Left hindlimb (tissue), 1 donor: ENCODE results near the gene POTEI.
"Not testable (repeated sequence)": the region's sequence is repeated elsewhere in the genome, so short reads cannot be mapped to it uniquely, and the experiment has no call there.

Experiments
- DNase-seq: peaks from one replicate; pipeline ENCODE4 v3.0.0-alpha.2; 2018

POTEI gene

GRCh38 chr2:130509228-130509627 lies at the start of gene POTEI:
POTEI (minus strand) TSS chr2:130509328; CDS start chr2:130509235, 93 bp downstream.
- DNase-seq, result not testable (repeated sequence)

GRCh38 chr2:130556441-130556840 lies 47.3 kb upstream of the POTEI start:
- not testable (repeated sequence) for DNase-seq

GRCh38 chr2:130554178-130554577 lies 45.0 kb upstream of the POTEI start:
- not testable (repeated sequence) for DNase-seq

DNA sequence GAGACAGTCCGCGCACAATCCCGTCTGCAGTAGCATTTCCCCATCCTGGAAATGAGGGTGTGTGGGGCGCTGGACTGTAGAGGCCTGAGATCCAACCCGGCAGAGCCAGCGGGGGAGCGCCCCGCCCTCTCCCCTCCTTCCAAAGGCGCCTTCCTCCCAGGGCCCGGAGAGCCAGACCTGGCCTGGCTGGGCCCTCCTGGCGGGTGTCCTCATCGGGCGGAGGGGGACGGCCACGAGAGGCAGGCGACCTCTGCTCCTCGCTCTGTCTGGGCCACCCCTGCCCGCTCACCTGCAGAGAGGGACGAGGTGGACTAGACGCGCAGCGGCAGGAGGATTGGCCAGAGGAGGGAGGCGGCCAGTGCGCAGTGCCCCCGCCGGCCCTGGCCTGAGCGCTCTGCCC lies 40.3 kb upstream of the POTEI start:
- DNase-seq, result not testable (repeated sequence)

- not testable (repeated sequence) for DNase-seq
Observed at GRCh38 chr2:130548418-130548817, 39.3 kb upstream of the POTEI start.

- not testable (repeated sequence) for DNase-seq
Observed at GRCh38 chr2:130544978-130545377, 35.9 kb upstream of the POTEI start.

DNA sequence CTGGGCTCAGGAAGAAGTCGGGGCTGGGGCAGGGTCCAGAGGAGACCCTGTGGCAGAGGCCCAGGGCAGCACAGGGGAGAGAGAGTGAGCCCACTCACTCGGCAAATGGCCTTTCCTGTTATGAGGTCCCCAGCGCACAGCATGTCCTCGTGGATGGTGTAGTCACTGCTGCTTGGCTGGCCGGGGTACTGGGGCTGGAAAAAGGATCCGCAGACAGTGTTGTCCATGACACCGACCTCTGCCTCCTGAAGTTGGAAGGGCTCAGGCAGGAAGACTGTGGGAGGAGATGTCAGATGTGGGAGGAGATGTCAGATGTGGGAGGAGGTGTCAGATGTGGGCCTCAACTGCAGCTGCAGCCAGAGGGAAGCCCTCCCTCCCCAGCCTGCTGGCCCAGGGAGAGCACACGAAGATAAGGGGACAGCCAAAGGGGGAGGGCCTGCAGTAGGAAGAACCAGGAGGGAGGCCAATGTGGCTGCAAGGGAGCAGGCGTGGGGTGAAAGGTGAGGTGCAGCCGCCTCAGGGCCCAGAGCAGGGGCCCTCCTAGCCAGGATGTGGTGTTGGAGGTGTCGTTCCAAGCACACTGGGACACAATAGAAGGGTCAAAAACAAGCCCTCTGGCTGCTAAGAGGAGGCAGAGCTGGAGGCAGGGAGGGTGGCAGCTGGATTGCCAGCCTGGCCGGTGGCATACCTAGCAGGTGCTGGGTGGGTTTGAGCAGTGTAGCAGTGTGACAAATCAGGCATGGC lies 34.8 kb upstream of the POTEI start:
- not testable (repeated sequence) for DNase-seq

GRCh38 chr2:130542789-130543188 lies 33.7 kb upstream of the POTEI start:
- not testable (repeated sequence) for DNase-seq

GRCh38 chr2:130538271-130538670 lies 29.1 kb upstream of the POTEI start:
- DNase-seq, result not testable (repeated sequence)

DNA sequence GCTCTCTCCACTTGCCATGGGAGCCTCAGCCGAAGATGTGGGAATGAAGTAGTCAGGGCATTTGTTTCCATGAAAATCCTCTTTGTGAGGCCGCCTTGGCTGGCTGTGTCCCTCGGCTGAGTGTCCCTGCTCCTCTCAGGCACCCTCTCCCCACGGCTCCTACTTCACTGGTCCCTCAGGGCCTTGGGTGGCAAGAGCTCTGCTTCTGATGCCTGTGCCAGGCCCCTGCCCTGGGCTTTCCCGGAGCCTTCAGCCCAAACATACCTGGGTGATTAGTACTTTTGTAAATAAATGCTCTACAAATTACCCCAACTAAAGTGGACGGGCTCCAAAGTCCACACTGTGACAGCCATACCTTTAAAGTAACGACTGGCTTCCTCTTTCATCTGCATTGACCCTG lies 27.5 kb upstream of the POTEI start:
- DNase-seq, result not testable (repeated sequence)

- not testable (repeated sequence) for DNase-seq
Observed at GRCh38 chr2:130531672-130532071, 22.5 kb upstream of the POTEI start.

- not testable (repeated sequence) for DNase-seq
Observed at GRCh38 chr2:130531225-130531624, 22.1 kb upstream of the POTEI start.

DNA sequence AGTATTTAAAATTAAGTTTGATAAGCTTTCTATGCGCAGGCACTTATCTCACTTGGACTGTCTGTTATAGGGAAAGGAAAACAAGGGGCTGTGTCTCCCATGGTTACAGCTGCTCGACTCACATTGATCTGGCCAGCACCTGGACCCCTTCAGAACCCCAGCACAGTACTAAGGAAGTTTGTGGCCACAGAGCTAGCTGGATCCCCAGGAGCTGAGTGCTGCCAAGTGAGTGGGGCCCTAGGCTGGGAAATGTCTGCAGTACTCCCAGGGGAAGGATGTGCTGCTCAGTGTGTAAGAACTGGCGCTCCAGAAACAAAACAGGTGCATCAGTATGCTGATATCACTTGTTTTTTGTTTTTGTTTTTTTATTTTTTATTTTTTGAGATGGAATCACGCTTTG lies 21.1 kb upstream of the POTEI start:
- DNase-seq, result not testable (repeated sequence)

- DNase-seq, result not testable (repeated sequence)
Observed at GRCh38 chr2:130529545-130529944, 20.4 kb upstream of the POTEI start.

- DNase-seq, result not testable (repeated sequence)
Observed at GRCh38 chr2:130527365-130527967, 18.3 kb upstream of the POTEI start.

DNA sequence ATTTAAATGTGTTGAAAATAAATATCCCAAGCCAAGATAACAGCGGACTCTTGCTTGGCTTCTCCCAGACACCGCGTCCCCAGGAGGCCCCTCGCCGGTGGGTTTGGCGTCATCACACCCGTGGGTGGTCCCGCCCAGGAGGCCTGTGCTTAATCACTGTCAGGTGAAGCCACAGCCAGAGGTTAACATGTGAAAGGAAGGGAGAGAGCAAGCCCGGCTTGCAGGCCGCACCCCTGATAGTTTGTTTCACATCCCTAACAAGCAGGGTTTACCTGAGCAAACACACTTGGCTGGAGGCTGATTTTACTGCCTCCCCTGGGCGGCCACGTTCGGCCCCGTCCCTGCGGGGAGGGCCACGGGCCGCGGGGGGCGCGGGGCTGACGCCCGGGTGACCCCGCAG lies 13.3 kb upstream of the POTEI start:
- not testable (repeated sequence) for DNase-seq

- DNase-seq, result not testable (repeated sequence)
Observed at GRCh38 chr2:130520992-130521391, 11.9 kb upstream of the POTEI start, which contains the start of gene CFC1B. CFC1B (plus strand) TSS chr2:130521222; CDS start chr2:130521485, 263 bp downstream.

- DNase-seq, result not testable (repeated sequence)
Observed at GRCh38 chr2:130518516-130519106, 9.5 kb upstream of the POTEI start.

- DNase-seq, result not testable (repeated sequence)
Observed at GRCh38 chr2:130511747-130512451, 2.8 kb upstream of the POTEI start.

GRCh38 chr2:130510807-130511746 lies 1.9 kb upstream of the POTEI start:
- not testable (repeated sequence) for DNase-seq

- DNase-seq, result not testable (repeated sequence)
Observed at GRCh38 chr2:130491073-130491472, 18.1 kb downstream of the POTEI start.

DNA sequence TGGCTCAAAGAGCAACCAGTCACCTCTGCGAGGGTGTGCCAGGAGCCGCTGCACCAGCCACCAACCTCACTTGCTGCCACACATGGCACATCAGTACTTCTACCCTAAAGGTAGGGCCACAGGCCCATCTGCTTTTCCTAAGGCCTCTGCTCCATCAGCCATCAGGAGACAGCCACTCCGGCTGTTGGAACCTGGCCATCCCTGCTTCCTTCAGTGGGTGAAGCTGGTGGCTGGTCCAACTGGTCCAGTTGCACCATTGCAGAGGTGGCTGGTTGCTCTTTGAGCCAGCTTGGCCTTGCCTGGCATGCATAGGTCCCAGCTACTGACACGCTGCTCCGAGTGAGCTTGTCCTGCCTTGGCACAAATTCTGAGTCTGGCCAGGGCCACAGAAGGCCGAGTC lies 53.7 kb downstream of the POTEI start:
- not testable (repeated sequence) for DNase-seq
